CD4-positive, CD25-positive, alpha-beta regulatory T cell (primary cell): ENCODE data around the gene TOLLIP. TPM values are rescaled to one million over a fixed set of nuclear protein-coding genes. Genes with fewer than 3 reads are reported as not detected.

Experiments used
- ATAC-seq, 2 donors: fragments of 150-1000 bp; cut with Tn5 transposase; one replicate each; pipeline ENCODE4 v1.10.0; 2021; ENCODE audit warnings: low read depth in 2 of 2, moderate number of reproducible peaks in 2 of 2, moderate library complexity in 1 of 2
- DNase-seq, 3 donors: peaks; one replicate each; pipeline versions ENCODE4 v3.0.0 to v3.0.0-alpha.2; 2012 to 2022; ENCODE audit warnings: mixed read lengths in 1 of 3
- H3K27ac ChIP-seq: one replicate; pipeline ENCODE4 v1.7.0; 2013; ENCODE audit warnings: mild to moderate bottlenecking, low read length; ENCODE audit not compliant: insufficient read depth, poor library complexity, severe bottlenecking
- H3K27me3 ChIP-seq: one replicate; pipeline ENCODE4 v1.7.0; 2013; ENCODE audit warnings: low read length; ENCODE audit not compliant: control insufficient read depth, insufficient read depth
- H3K36me3 ChIP-seq: one replicate; pipeline ENCODE4 v1.7.0; 2013; ENCODE audit warnings: mild to moderate bottlenecking, low read length, moderate library complexity; ENCODE audit not compliant: control insufficient read depth, insufficient read depth
- H3K4me1 ChIP-seq: 2 replicates; pipeline ENCODE4 v1.7.0; 2013; ENCODE audit warnings: mild to moderate bottlenecking, low read length; ENCODE audit not compliant: insufficient read depth, control insufficient read depth, poor library complexity, severe bottlenecking
- H3K4me3 ChIP-seq: one replicate; pipeline ENCODE4 v1.7.0; 2013; ENCODE audit warnings: low read depth, mild to moderate bottlenecking, low read length, moderate library complexity
- H3K9me3 ChIP-seq, 2 experiments: 1 replicate in 1 of 2; 2 replicates in 1 of 2; pipeline ENCODE4 v1.7.0; 2013; ENCODE audit warnings: low read length in 2 of 2, mild to moderate bottlenecking in 1 of 2, moderate library complexity in 1 of 2; ENCODE audit not compliant: control insufficient read depth in 2 of 2
- H3K27ac Mint-ChIP-seq, 3 donors: one replicate each; pipeline ENCODE4 v1.8.0; 2020 to 2022; ENCODE audit warnings: mild to moderate bottlenecking in 3 of 3, mixed read lengths in 3 of 3, moderate library complexity in 2 of 3
- H3K27me3 Mint-ChIP-seq: one replicate; pipeline ENCODE4 v1.8.0; 2022; ENCODE audit warnings: mild to moderate bottlenecking, mixed read lengths
- H3K36me3 Mint-ChIP-seq: one replicate; pipeline ENCODE4 v1.8.0; 2020; ENCODE audit warnings: mixed read lengths
- H3K4me1 Mint-ChIP-seq, 4 donors: one replicate each; pipeline ENCODE4 v1.8.0; 2020 to 2022; ENCODE audit warnings: mixed read lengths in 4 of 4, mild to moderate bottlenecking in 1 of 4
- H3K4me3 Mint-ChIP-seq, 4 donors: one replicate each; pipeline ENCODE4 v1.8.0; 2020 to 2022; ENCODE audit warnings: mild to moderate bottlenecking in 4 of 4, mixed read lengths in 4 of 4, moderate library complexity in 3 of 4
- H3K9me3 Mint-ChIP-seq, 7 donors: one replicate each; pipeline ENCODE4 v1.8.0; 2020 to 2022; ENCODE audit warnings: mixed read lengths in 7 of 7, mild to moderate bottlenecking in 3 of 7, moderate library complexity in 2 of 7
- polyA plus RNA-seq, 4 donors: library from polyadenylated mRNA; unstranded; fragments of 300-500 nt; fragmentation: Illumina TruSeq; gene quantifications; one replicate each; pipeline ENCODE4 v1.2.3, GENCODE V29; 2021
- total RNA-seq: library from RNA; stranded (reverse); gene quantifications from one replicate; pipeline ENCODE4 v1.2.3, GENCODE V29; 2022

Gene TOLLIP
- total and polyA plus RNA-seq, 5 donors from 2014 or later, result 25.3 to 60.0 (median 30.8) TPM

GRCh38 chr11:1291295-1292017 lies 18.0 kb downstream of the TOLLIP start:
- Histone ChIP-seq H3K4me1 (no peaks in the 10 kb centered on the region), H3K9me3 (no peaks in the 10 kb centered on the region), H3K27me3 (no peaks in the 10 kb centered on the region), H3K36me3 (peaks cover 45% of the 10 kb centered on the region), H3K27ac (no peak overlapping the region), H3K4me3 (no peak overlapping the region)
- no peak overlapping the region for H3K27ac Mint-ChIP-seq
- DNase-seq (no peak), ATAC-seq (no peak)
- no peaks in the 10 kb centered on the region for H3K27me3 Mint-ChIP-seq
- peaks cover 13% of the 10 kb centered on the region for H3K36me3 Mint-ChIP-seq
- no peaks in the 10 kb centered on the region for H3K9me3 Mint-ChIP-seq
- peaks cover 0 to 4% (median 0%) of the 10 kb centered on the region in 4 donors for H3K4me1 Mint-ChIP-seq
- no peak overlapping the region for H3K4me3 Mint-ChIP-seq

GRCh38 chr11:1290052-1291040 lies 19.1 kb downstream of the TOLLIP start:
- Histone ChIP-seq H3K4me3 (no peak overlapping the region), H3K27ac (no peak overlapping the region), H3K4me1 (no peaks in the 10 kb centered on the region), H3K36me3 (peaks cover 51% of the 10 kb centered on the region), H3K27me3 (no peaks in the 10 kb centered on the region), H3K9me3 (no peaks in the 10 kb centered on the region)
- Mint-ChIP-seq H3K27ac (peak overlapping the region in 1 of 3 donors; percentile 9), H3K4me1 (peaks cover 0 to 4% (median 0%) of the 10 kb centered on the region in 4 donors), H3K36me3 (peaks cover 14% of the 10 kb centered on the region), H3K27me3 (no peaks in the 10 kb centered on the region), H3K9me3 (no peaks in the 10 kb centered on the region), H3K4me3 (no peak overlapping the region)
- no peak for DNase-seq
- ATAC-seq, result no peak

GRCh38 chr11:1289211-1289935 lies 20.1 kb downstream of the TOLLIP start:
- H3K27me3 ChIP-seq, result no peaks in the 10 kb centered on the region
- Mint-ChIP-seq H3K9me3 (no peaks in the 10 kb centered on the region), H3K27me3 (no peaks in the 10 kb centered on the region), H3K36me3 (peaks cover 17% of the 10 kb centered on the region), H3K27ac (no peak overlapping the region), H3K4me1 (peaks cover 0 to 4% (median 0%) of the 10 kb centered on the region in 4 donors), H3K4me3 (no peak overlapping the region)
- no peak overlapping the region for H3K4me3 ChIP-seq
- no peak for ATAC-seq
- H3K27ac ChIP-seq, result no peak overlapping the region
- no peaks in the 10 kb centered on the region for H3K9me3 ChIP-seq
- H3K4me1 ChIP-seq, result no peaks in the 10 kb centered on the region
- DNase-seq, result no peak
- peaks cover 54% of the 10 kb centered on the region for H3K36me3 ChIP-seq

GRCh38 chr11:1288426-1289151 lies 20.8 kb downstream of the TOLLIP start:
- Mint-ChIP-seq H3K4me3 (no peak overlapping the region), H3K9me3 (no peaks in the 10 kb centered on the region), H3K27ac (no peak overlapping the region), H3K4me1 (peaks cover 0 to 4% (median 0%) of the 10 kb centered on the region in 4 donors), H3K36me3 (peaks cover 17% of the 10 kb centered on the region), H3K27me3 (no peaks in the 10 kb centered on the region)
- DNase-seq (no peak), ATAC-seq (no peak)
- Histone ChIP-seq H3K36me3 (peaks cover 50% of the 10 kb centered on the region), H3K27ac (no peak overlapping the region), H3K4me1 (no peaks in the 10 kb centered on the region), H3K4me3 (no peak overlapping the region), H3K9me3 (no peaks in the 10 kb centered on the region), H3K27me3 (no peaks in the 10 kb centered on the region)

- no peak for ATAC-seq
- Histone ChIP-seq H3K4me3 (no peak overlapping the region), H3K4me1 (no peaks in the 10 kb centered on the region), H3K9me3 (no peaks in the 10 kb centered on the region), H3K27ac (no peak overlapping the region), H3K36me3 (peaks cover 47% of the 10 kb centered on the region), H3K27me3 (no peaks in the 10 kb centered on the region)
- H3K4me3 Mint-ChIP-seq, result no peak overlapping the region
- H3K4me1 Mint-ChIP-seq, result peaks cover 0 to 4% (median 0%) of the 10 kb centered on the region in 4 donors
- no peak for DNase-seq
- no peaks in the 10 kb centered on the region for H3K9me3 Mint-ChIP-seq
- H3K27me3 Mint-ChIP-seq, result no peaks in the 10 kb centered on the region
- peaks cover 21% of the 10 kb centered on the region for H3K36me3 Mint-ChIP-seq
- no peak overlapping the region for H3K27ac Mint-ChIP-seq
These were observed 21.5 kb downstream of the TOLLIP start for GRCh38 chr11:1287928-1288327.

GRCh38 chr11:1285876-1286275 lies 23.6 kb downstream of the TOLLIP start:
- Histone ChIP-seq H3K27ac (no peak overlapping the region), H3K27me3 (no peaks in the 10 kb centered on the region), H3K4me3 (no peak overlapping the region), H3K36me3 (peaks cover 49% of the 10 kb centered on the region), H3K4me1 (no peaks in the 10 kb centered on the region), H3K9me3 (no peaks in the 10 kb centered on the region)
- Mint-ChIP-seq H3K9me3 (no peaks in the 10 kb centered on the region), H3K4me1 (no peaks in the 10 kb centered on the region), H3K27me3 (no peaks in the 10 kb centered on the region), H3K4me3 (no peak overlapping the region), H3K36me3 (peaks cover 15% of the 10 kb centered on the region), H3K27ac (no peak overlapping the region)
- ATAC-seq (no peak), DNase-seq (no peak)

- DNase-seq, result no peak
- no peaks in the 10 kb centered on the region for H3K9me3 Mint-ChIP-seq
- no peaks in the 10 kb centered on the region for H3K27me3 ChIP-seq
- no peak for ATAC-seq
- no peaks in the 10 kb centered on the region for H3K9me3 ChIP-seq
- no peak overlapping the region for H3K4me3 Mint-ChIP-seq
- peaks cover 14% of the 10 kb centered on the region for H3K36me3 Mint-ChIP-seq
- H3K4me1 ChIP-seq, result no peaks in the 10 kb centered on the region
- H3K27ac Mint-ChIP-seq, result no peak overlapping the region
- H3K27ac ChIP-seq, result no peak overlapping the region
- peaks cover 44% of the 10 kb centered on the region for H3K36me3 ChIP-seq
- no peak overlapping the region for H3K4me3 ChIP-seq
- H3K4me1 Mint-ChIP-seq, result no peaks in the 10 kb centered on the region
- no peaks in the 10 kb centered on the region for H3K27me3 Mint-ChIP-seq
These were observed 24.1 kb downstream of the TOLLIP start for GRCh38 chr11:1285316-1285744.
